Measurements from ENCODE around the gene GALNTL6. TPM values are rescaled to one million over a fixed set of nuclear protein-coding genes. Genes with fewer than 3 reads are reported as not detected.

Gene GALNTL6
- total and polyA plus RNA-seq, 2 of the 4 experiments (the other 2 are of a cell fraction), result under 0.01 TPM; not detected in 1

- Histone ChIP-seq H3K23ac (ENCODE audit: low read depth, low read length) (no peak overlapping the region), H3K18ac (ENCODE audit: low read depth, low read length) (no peak overlapping the region), H3K14ac (replicated peaks; ENCODE audit: low read depth, low read length) (no peak overlapping the region), H3K79me1 (ENCODE audit: low read depth in 1 of 2, low read length in 2 of 2) (no peaks in the 10 kb centered on the region), H2AFZ (replicated peaks; ENCODE audit: low read length, poor library complexity) (no peak overlapping the region), H2BK15ac (ENCODE audit: low read depth, low read length) (no peak overlapping the region), H4K8ac (ENCODE audit: low read depth in 2 of 2, low read length in 2 of 2) (no peak overlapping the region), H3K4ac (ENCODE audit: low read depth, low read length) (no peak overlapping the region), H3K9me3 (ENCODE audit: control insufficient read depth, insufficient read depth, low read length) (peaks cover 4% of the 10 kb centered on the region; the same call in 1 of the 2 replicates), H3K9ac (ENCODE audit: low read depth, low read length) (no peak overlapping the region), H4K91ac (ENCODE audit: insufficient read depth, low read depth, low read length) (no peak overlapping the region), H3K36me3 (ENCODE audit: control insufficient read depth, insufficient read depth, low read length) (no peaks in the 10 kb centered on the region), H3K9me1 (ENCODE audit: insufficient read depth, low read length) (no peaks in the 10 kb centered on the region), H3K4me1 (ENCODE audit: control insufficient read depth, insufficient read depth, low read length) (no peaks in the 10 kb centered on the region), H4K5ac (ENCODE audit: low read depth, low read length) (no peak overlapping the region), H2BK5ac (ENCODE audit: low read depth, low read length, poor library complexity, severe bottlenecking) (no peak overlapping the region), H3K4me2 (ENCODE audit: low read depth, low read length) (no peak overlapping the region), H3K4me3 (ENCODE audit: insufficient read depth, low read depth, low read length) (no peak overlapping the region), H4K20me1 (ENCODE audit: insufficient read depth, low read length) (no peaks in the 10 kb centered on the region), H3K27me3 (ENCODE audit: control insufficient read depth, insufficient read depth, low read length) (no peaks in the 10 kb centered on the region), H2BK20ac (ENCODE audit: low read depth, low read length) (no peak overlapping the region), H2BK120ac (ENCODE audit: low read depth, low read length) (no peak overlapping the region), H3K27ac (ENCODE audit: insufficient read depth, low read length) (no peak overlapping the region), H2AK9ac (replicated peaks; ENCODE audit: low read depth, low read length, poor library complexity) (no peak overlapping the region), H2AK5ac (ENCODE audit: low read depth, low read length) (no peak overlapping the region), H3K56ac (ENCODE audit: extremely low read depth, insufficient read depth, low read length) (no peak overlapping the region)
- dilution Hi-C loops (cut with HindIII; ENCODE audit: low sequenced_read_pairs, unreplicated experiment) (no loop called here), in situ Hi-C loops (cut with MboI; ENCODE audit: low sequenced_read_pairs) (no loop called here), intact Hi-C loops (cut with micrococcal nuclease) (no loop called here)
- ATAC-seq (ENCODE audit: low read depth), result no peak
- ChIA-PET CTCF (no interaction called here), POLR2A (ENCODE audit: unreplicated experiment) (no interaction called here)
- TF ChIP-seq RFX5 (IDR thresholded peaks at IDR 0.05; ENCODE audit: low read depth, low read length) (no peak), CHD1 (IDR thresholded peaks at IDR 0.05; ENCODE audit: low read depth, low read length) (no peak), ELK1 (IDR thresholded peaks at IDR 0.05; ENCODE audit: borderline replicate concordance, low read depth, low read length) (no peak), CTCF (conservative IDR thresholded peaks at IDR 0.05; ENCODE audit: low read depth, low read length) (no peak), FOS (IDR thresholded peaks at IDR 0.05; ENCODE audit: low read depth, low read length) (no peak), MXI1 (IDR thresholded peaks at IDR 0.05; ENCODE audit: borderline replicate concordance, low read depth, low read length) (no peak), SMC3 (IDR thresholded peaks at IDR 0.05; ENCODE audit: low read depth, low read length) (no peak), POLR2A (IDR thresholded peaks at IDR 0.05; ENCODE audit: low read depth, low read length) (no peak), BHLHE40 (IDR thresholded peaks at IDR 0.05; ENCODE audit: low read depth, low read length) (no peak), CEBPB (IDR thresholded peaks at IDR 0.05; ENCODE audit: low read depth, low read length) (no peak), RCOR1 (IDR thresholded peaks at IDR 0.05; ENCODE audit: insufficient replicate concordance, low read length) (no peak), RAD21 (IDR thresholded peaks at IDR 0.05; ENCODE audit: low read length) (no peak), MAZ (IDR thresholded peaks at IDR 0.05; ENCODE audit: borderline replicate concordance, low read depth, low read length) (no peak), MAFK (IDR thresholded peaks at IDR 0.05; ENCODE audit: low read depth, low read length) (no peak)
- TF ChIP-seq, protein P1, sequence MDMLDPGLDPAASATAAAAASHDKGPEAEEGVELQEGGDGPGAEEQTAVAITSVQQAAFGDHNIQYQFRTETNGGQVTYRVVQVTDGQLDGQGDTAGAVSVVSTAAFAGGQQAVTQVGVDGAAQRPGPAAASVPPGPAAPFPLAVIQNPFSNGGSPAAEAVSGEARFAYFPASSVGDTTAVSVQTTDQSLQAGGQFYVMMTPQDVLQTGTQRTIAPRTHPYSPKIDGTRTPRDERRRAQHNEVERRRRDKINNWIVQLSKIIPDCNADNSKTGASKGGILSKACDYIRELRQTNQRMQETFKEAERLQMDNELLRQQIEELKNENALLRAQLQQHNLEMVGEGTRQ (IDR thresholded peaks at IDR 0.05; ENCODE audit: low read depth, low read length), result no peak
- WGBS, 2 experiments (ENCODE audit: extremely low coverage in 2 of 2, insufficient read length in 1 of 2), result 29% methylated on average over 4 of the region's 11 CpGs; no CpG with 5 or more reads in 1 of the 2 experiments
- no peak for DNase-seq
- no TSS peak for BruUV-seq (replicated peaks)
These were observed 1.3 kb downstream of the GALNTL6 start for GRCh38 chr4:171814545-171814944.
